Duodenal mucosa (tissue), 2 donors: ENCODE measurements around the gene NOVA1.
"Not testable (repeated sequence)": the region's sequence is repeated elsewhere in the genome, so short reads cannot be mapped to it uniquely, and the experiment has no call there.

Experiments
- H3K27ac ChIP-seq: one replicate; pipeline ENCODE4 v1.7.0; 2013; ENCODE audit warnings: low read depth, low read length
- H3K27me3 ChIP-seq, 2 donors: one replicate each; pipeline ENCODE4 v1.7.0; 2013; ENCODE audit warnings: low read length in 2 of 2, control low read depth in 1 of 2; ENCODE audit not compliant: insufficient read depth in 2 of 2, control insufficient read depth in 1 of 2
- H3K36me3 ChIP-seq, 2 donors: one replicate each; pipeline ENCODE4 v1.7.0; 2013; ENCODE audit warnings: low read length in 2 of 2, control low read depth in 1 of 2; ENCODE audit not compliant: insufficient read depth in 2 of 2, control insufficient read depth in 1 of 2
- H3K4me1 ChIP-seq, 2 donors: one replicate each; pipeline ENCODE4 v1.7.0; 2013; ENCODE audit warnings: low read length in 2 of 2, control low read depth in 1 of 2; ENCODE audit not compliant: insufficient read depth in 2 of 2, control insufficient read depth in 1 of 2
- H3K4me3 ChIP-seq, 2 donors: one replicate each; pipeline ENCODE4 v1.7.0; 2013; ENCODE audit warnings: low read length in 2 of 2, low read depth in 1 of 2
- H3K9ac ChIP-seq, 2 donors: one replicate each; pipeline ENCODE4 v1.7.0; 2013; ENCODE audit warnings: low read length in 2 of 2, low read depth in 1 of 2
- H3K9me3 ChIP-seq, 2 donors: one replicate each; pipeline ENCODE4 v1.7.0; 2013; ENCODE audit warnings: low read length in 2 of 2, control low read depth in 1 of 2; ENCODE audit not compliant: control insufficient read depth in 1 of 2

NOVA1 gene

GRCh38 chr14:26597589-26598080 lies at the start of gene NOVA1:
TSS of gene NOVA1 (minus strand) at chr14:26598033. CDS start at chr14:26597436, 597 bp downstream.
- Histone ChIP-seq H3K4me3 (peak within 1 kb of the TSS; percentile 59 to 62), H3K9me3 (no peaks in the 10 kb centered on the region), H3K9ac (peak within 1 kb of the TSS in 1 of 2 donors; percentile 5), H3K4me1 (no peaks in the 10 kb centered on the region), H3K36me3 (no peaks in the 10 kb centered on the region), H3K27ac (peak within 1 kb of the TSS; percentile 44), H3K27me3 (peaks cover 9 to 16% of the 10 kb centered on the region in 2 donors)

- not testable (repeated sequence) for H3K9ac ChIP-seq, H3K27me3 ChIP-seq, H3K36me3 ChIP-seq, H3K27ac ChIP-seq, H3K4me1 ChIP-seq, H3K4me3 ChIP-seq
- H3K9me3 ChIP-seq: peaks cover 0 to 20% of the 10 kb centered on the region in 2 donors
These were observed 47.2 kb upstream of the NOVA1 start for GRCh38 chr14:26645057-26645456.

- Histone ChIP-seq H3K9ac (no peak overlapping the region), H3K9me3 (no peaks in the 10 kb centered on the region), H3K4me3 (no peak overlapping the region), H3K4me1 (no peaks in the 10 kb centered on the region), H3K27ac (no peak overlapping the region), H3K36me3 (no peaks in the 10 kb centered on the region), H3K27me3 (no peaks in the 10 kb centered on the region)
These were observed 38.7 kb upstream of the NOVA1 start for GRCh38 chr14:26636561-26636960.

- H3K27me3 ChIP-seq, H3K27ac ChIP-seq, H3K4me3 ChIP-seq, H3K36me3 ChIP-seq, H3K4me1 ChIP-seq, H3K9me3 ChIP-seq, H3K9ac ChIP-seq: not testable (repeated sequence)
These were observed 37.1 kb upstream of the NOVA1 start for GRCh38 chr14:26634946-26635345.

GRCh38 chr14:26626256-26626655 lies 28.4 kb upstream of the NOVA1 start:
- Histone ChIP-seq H3K9me3 (peaks cover 0 to 2% of the 10 kb centered on the region in 2 donors), H3K4me1 (no peaks in the 10 kb centered on the region), H3K27me3 (no peaks in the 10 kb centered on the region), H3K4me3 (no peak overlapping the region), H3K27ac (no peak overlapping the region), H3K9ac (no peak overlapping the region), H3K36me3 (no peaks in the 10 kb centered on the region)

GRCh38 chr14:26622611-26623010 lies 24.8 kb upstream of the NOVA1 start:
- Histone ChIP-seq H3K27me3 (no peaks in the 10 kb centered on the region), H3K36me3 (no peaks in the 10 kb centered on the region), H3K9ac (no peak overlapping the region), H3K4me1 (no peaks in the 10 kb centered on the region), H3K9me3 (peaks cover 0 to 2% of the 10 kb centered on the region in 2 donors), H3K27ac (no peak overlapping the region), H3K4me3 (no peak overlapping the region)

GRCh38 chr14:26621807-26622560 lies 24.2 kb upstream of the NOVA1 start:
- H3K9ac ChIP-seq: no peak overlapping the region
- no peak overlapping the region for H3K27ac ChIP-seq
- H3K4me3 ChIP-seq: no peak overlapping the region
- H3K36me3 ChIP-seq: no peaks in the 10 kb centered on the region
- H3K9me3 ChIP-seq: no peaks in the 10 kb centered on the region
- no peaks in the 10 kb centered on the region for H3K4me1 ChIP-seq
- no peaks in the 10 kb centered on the region for H3K27me3 ChIP-seq

- Histone ChIP-seq H3K4me1 (no peaks in the 10 kb centered on the region), H3K4me3 (no peak overlapping the region), H3K36me3 (no peaks in the 10 kb centered on the region), H3K27ac (no peak overlapping the region), H3K27me3 (no peaks in the 10 kb centered on the region), H3K9me3 (no peaks in the 10 kb centered on the region), H3K9ac (no peak overlapping the region)
These were observed 23.5 kb upstream of the NOVA1 start for GRCh38 chr14:26621364-26621763.

GRCh38 chr14:26611259-26611658 lies 13.4 kb upstream of the NOVA1 start:
- Histone ChIP-seq H3K9ac (no peak overlapping the region), H3K9me3 (peaks cover 0 to 9% of the 10 kb centered on the region in 2 donors), H3K4me3 (no peak overlapping the region), H3K36me3 (no peaks in the 10 kb centered on the region), H3K4me1 (no peaks in the 10 kb centered on the region), H3K27me3 (no peaks in the 10 kb centered on the region), H3K27ac (no peak overlapping the region)

GRCh38 chr14:26606729-26607312 lies 9.0 kb upstream of the NOVA1 start:
- Histone ChIP-seq H3K36me3 (no peaks in the 10 kb centered on the region), H3K27ac (no peak overlapping the region), H3K4me1 (no peaks in the 10 kb centered on the region), H3K4me3 (no peak overlapping the region), H3K9ac (no peak overlapping the region), H3K27me3 (no peaks in the 10 kb centered on the region), H3K9me3 (no peaks in the 10 kb centered on the region)
